HepG2 (cell line): Measurements from ENCODE around the gene SLC25A22. TPM values are rescaled to one million over a fixed set of nuclear protein-coding genes. Genes with fewer than 3 reads are reported as not detected.

Source experiments
- ATAC-seq: fragments of 200-7000 bp; cut with Tn5 transposase; 3 replicates; pipeline ENCODE4 v1.9.1; 2020; ENCODE audit warnings: mild to moderate bottlenecking, moderate library complexity
- BruUV-seq: library from RNA; stranded (reverse); fragments of 400-500 nt; replicated peaks from 2 replicates; lab custom pipeline; 2021; lab: Mats Ljungman, UMichigan
- CTCF ChIA-PET: fragments of 300-600 bp; formaldehyde crosslinking; extraction: SDS; loops from one replicate; lab custom pipeline; 2021; ENCODE audit warnings: low total read pairs, inconsistent platforms, low intra/inter-chr PET ratio; lab: Yijun Ruan, JAX
- POLR2A ChIA-PET: fragments of 350-600 bp; sonication (Branson Sonifier 250); formaldehyde crosslinking; loops from one replicate; lab custom pipeline; 2020; ENCODE audit warnings: antibody characterized with exemption, inconsistent platforms; lab: Yijun Ruan, JAX
- DNase-seq: peaks from one replicate; pipeline ENCODE4 v3.0.0-alpha.2; 2015; ENCODE audit warnings: low spot score
- FAIRE-seq: peaks from 3 replicates; lab custom pipeline; 2011; peaks lifted over from hg19 to GRCh38; lab: Jason Lieb, UNC
- H2AFZ ChIP-seq: one replicate; pipeline ENCODE4 v1.6.1; 2011; ENCODE audit warnings: low read length, inconsistent platforms
- H3K27ac ChIP-seq: fragments of 300-600 bp; 3 replicates; pipeline ENCODE4 v1.8.0; 2011; ENCODE audit warnings: mixed run types, mild to moderate bottlenecking, mixed read lengths, low read length, inconsistent platforms; ENCODE audit not compliant: insufficient read depth; ENCODE audit errors: extremely low read length
- H3K27me3 ChIP-seq, 2 experiments: fragments of 200-600 bp in 1 of 2; 2 replicates in 1 of 2; 3 replicates in 1 of 2; pipeline versions ENCODE4 v1.6.0 to v1.8.0; 2011; ENCODE audit warnings: low read length in 2 of 2, mild to moderate bottlenecking in 2 of 2, moderate library complexity in 2 of 2, inconsistent platforms in 1 of 2; ENCODE audit not compliant: insufficient read depth in 2 of 2, control insufficient read depth in 1 of 2
- H3K36me3 ChIP-seq, 2 experiments: fragments of 200-600 bp in 1 of 2; replicated peaks in 1 of 2; 2 replicates in 1 of 2; 3 replicates in 1 of 2; pipeline versions ENCODE4 v1.5.1 to v1.8.0; 2011; ENCODE audit warnings: low read length in 2 of 2, inconsistent platforms in 1 of 2; ENCODE audit not compliant: insufficient read depth in 2 of 2, control insufficient read depth in 1 of 2
- H3K4me1 ChIP-seq: 2 replicates; pipeline ENCODE4 v1.5.1; 2012; ENCODE audit warnings: low read length, inconsistent platforms; ENCODE audit not compliant: insufficient read depth
- H3K4me2 ChIP-seq: 2 replicates; pipeline ENCODE4 v1.6.0; 2011; ENCODE audit warnings: low read depth, low read length, inconsistent platforms
- H3K4me3 ChIP-seq, 3 experiments: fragments of 200-600 bp in 1 of 3; sonication (generic), shearing (Covaris generic) in 1 of 3; replicated peaks in 1 of 3; 2 replicates each; pipeline ENCODE4 v1.5.1; 2011 to 2016; ENCODE audit warnings: low read length in 3 of 3, inconsistent platforms in 2 of 3, low read depth in 2 of 3, mild to moderate bottlenecking in 2 of 3, control low read depth in 1 of 3, mixed read lengths in 1 of 3; ENCODE audit not compliant: insufficient read depth in 1 of 3
- H3K79me2 ChIP-seq: one replicate; pipeline ENCODE4 v1.6.1; 2011; ENCODE audit warnings: low read length, inconsistent platforms; ENCODE audit not compliant: insufficient read depth
- H3K9ac ChIP-seq: 2 replicates; pipeline ENCODE4 v1.6.0; 2011; ENCODE audit warnings: mild to moderate bottlenecking, low read depth, low read length, inconsistent platforms; ENCODE audit not compliant: insufficient read depth
- H3K9me3 ChIP-seq: 2 replicates; pipeline ENCODE4 v1.5.1; 2012; ENCODE audit warnings: mild to moderate bottlenecking, low read length
- H4K20me1 ChIP-seq: 2 replicates; pipeline ENCODE4 v1.6.0; 2011; ENCODE audit warnings: inconsistent platforms, mild to moderate bottlenecking, low read length, moderate library complexity; ENCODE audit not compliant: insufficient read depth
- CEBPB ChIP-seq: IDR thresholded peaks from 2 replicates; pipeline ENCODE4 v1.6.1; 2011; ENCODE audit warnings: low read depth, low read length, improper control_type of control experiment, borderline replicate concordance
- CEBPG ChIP-seq: IDR thresholded peaks from 2 replicates; pipeline ENCODE4 v1.6.1; 2016
- DPF2 ChIP-seq: sonication (generic); formaldehyde crosslinking; IDR thresholded peaks from 2 replicates; pipeline ENCODE4 v1.4.0; 2020; ENCODE audit warnings: mild to moderate bottlenecking, low read depth, missing genetic modification reagents, borderline replicate concordance
- IRF9 ChIP-seq: sonication (generic); formaldehyde crosslinking; IDR thresholded peaks from 2 replicates; pipeline ENCODE4 v1.8.0; 2022; ENCODE audit warnings: missing genetic modification reagents, mild to moderate bottlenecking, borderline replicate concordance
- POLR2G ChIP-seq: fragments of 200-400 bp; formaldehyde crosslinking; IDR thresholded peaks from 2 replicates; pipeline ENCODE4 v1.6.1; 2018; ENCODE audit warnings: mild to moderate bottlenecking, low read depth, low read length, moderate library complexity
- PPARG ChIP-seq: conservative IDR thresholded peaks from 2 replicates; pipeline ENCODE4 v1.6.1; 2016; ENCODE audit warnings: missing biosample characterization, missing genetic modification reagents
- THAP7 ChIP-seq: sonication (generic); formaldehyde crosslinking; IDR thresholded peaks from 2 replicates; pipeline ENCODE4 v1.8.1; 2023; ENCODE audit warnings: mild to moderate bottlenecking, missing genetic modification reagents
- ZFX ChIP-seq: sonication (generic); formaldehyde crosslinking; IDR thresholded peaks from 2 replicates; pipeline ENCODE4 v1.4.0; 2020; ENCODE audit warnings: mild to moderate bottlenecking, low read depth, missing genetic modification reagents, moderate library complexity
- ZNF563 ChIP-seq: sonication (generic); formaldehyde crosslinking; IDR thresholded peaks from 2 replicates; pipeline ENCODE4 v1.8.0; 2022; ENCODE audit warnings: mild to moderate bottlenecking, moderate library complexity, missing genetic modification reagents
- ZNF569 ChIP-seq: sonication (generic); formaldehyde crosslinking; IDR thresholded peaks from 2 replicates; pipeline ENCODE4 v1.5.0; 2020; ENCODE audit warnings: mild to moderate bottlenecking, missing genetic modification reagents, moderate library complexity, borderline replicate concordance
- WGBS: methylation state at CpG from one replicate; pipeline ENCODE4 v1.1.6; 2017; ENCODE audit warnings: low lambda C conversion rate; 5-methylcytosine and 5-hydroxymethylcytosine counted together
- in situ Hi-C: cut with HindIII; loops from 2 replicates; pipeline ENCODE4 v1.10.0; 2017; ENCODE audit warnings: low pct_unique_long_range_greater_than_20kb; ENCODE audit not compliant: extremely low pct_ligation_motif_present
- intact Hi-C: fragments of 100-400 bp; cut with micrococcal nuclease; formaldehyde crosslinking; loops from one replicate; pipeline ENCODE4 v1.10.0; 2022; ENCODE audit not compliant: unreplicated experiment
- polyA plus RNA-seq, 8 experiments: library from polyadenylated mRNA; depleted of rRNA in 3 of 8; stranded (reverse) in 7 of 8; unstranded in 1 of 8; fragments of >200 nt; fragmentation: Illumina TruSeq in 4 of 8; extraction: Trizol in 4 of 8; gene quantifications; 2 replicates each; pipeline versions ENCODE4 v1.2.1 to v1.2.3, GENCODE V29; 2011 to 2016; ENCODE audit warnings: low read depth in 4 of 8, missing spikeins in 1 of 8, mixed read lengths in 1 of 8; ENCODE audit not compliant: insufficient read depth in 1 of 8
- total RNA-seq, 5 experiments: library from RNA; depleted of rRNA; stranded (reverse); fragments of >200 nt; fragmentation: Illumina TruSeq; extraction: Trizol; gene quantifications; 2 replicates each; pipeline ENCODE4 v1.2.3, GENCODE V29; 2016; ENCODE audit warnings: low read depth in 1 of 5
- TF ChIP-seq, protein P1 (sequence below): IDR thresholded peaks from 2 replicates; pipeline ENCODE4 v1.6.1; 2016; ENCODE audit warnings: low read depth

The SLC25A22 gene
- total and polyA plus RNA-seq, 2 of the 13 experiments (the other 11 are each of a cell fraction or from before 2014, with no cell fraction given) = 12.4 to 19.2 TPM

GRCh38 chr11:765802-766091, 32.3 kb downstream of the SLC25A22 start:
- ChIA-PET POLR2A (interaction anchor here (0.7 kb wide), 1 partner anchor 9 kb away, joined by 3 read pairs; no protein-coding TSS in a partner anchor), CTCF (interaction anchor here (1.7 kb wide), 1 partner anchor 37 kb away, joined by 11 read pairs; no protein-coding TSS in a partner anchor)
- DNase-seq (no peak), FAIRE-seq (no peak), ATAC-seq (no peak)
- H3K9ac ChIP-seq = no peak overlapping the region
- H3K4me2 ChIP-seq = no peak overlapping the region
- H3K9me3 ChIP-seq = no peaks in the 10 kb centered on the region
- H2AFZ ChIP-seq = no peak overlapping the region
- no peaks in the 10 kb centered on the region for H3K27me3 ChIP-seq
- peaks cover 9% of the 10 kb centered on the region; the same call in 1 of the 2 replicates for H4K20me1 ChIP-seq
- no peak overlapping the region for H3K27ac ChIP-seq
- H3K36me3 ChIP-seq = peaks cover 20 to 58% of the 10 kb centered on the region in 2 experiments
- WGBS = 95% methylated on average over 8 of the region's 8 CpGs
- H3K4me1 ChIP-seq = peaks cover 12% of the 10 kb centered on the region
- TF ChIP-seq THAP7 = no peak
- TF ChIP-seq CEBPG = peak; percentile 28; the same call in 1 of the 2 replicates
- TF ChIP-seq POLR2G = peak; percentile 50; the same call in 1 of the 2 replicates
- peak; percentile 4; the same call in 1 of the 2 replicates for TF ChIP-seq CEBPB
- H3K4me3 ChIP-seq = no peak overlapping the region
- H3K79me2 ChIP-seq = no peaks in the 10 kb centered on the region
- no TSS peak for BruUV-seq
- intact Hi-C loops = loop anchor here (2.0 kb wide), 1 partner anchor 103 kb away; no protein-coding TSS in a partner anchor
- in situ Hi-C loops = loop anchor here (5.0 kb wide), 1 partner anchor 103 kb away; no protein-coding TSS in a partner anchor

- WGBS = 91% methylated on average over 17 of the region's 19 CpGs
- Histone ChIP-seq H3K4me3 (no peak overlapping the region), H3K27ac (no peak overlapping the region), H2AFZ (no peak overlapping the region), H3K9ac (no peak overlapping the region), H3K4me1 (peaks cover 7% of the 10 kb centered on the region), H3K27me3 (no peaks in the 10 kb centered on the region), H3K4me2 (no peak overlapping the region), H3K79me2 (no peaks in the 10 kb centered on the region), H3K36me3 (peaks cover 19 to 55% of the 10 kb centered on the region in 2 experiments), H3K9me3 (no peaks in the 10 kb centered on the region), H4K20me1 (peaks cover 9% of the 10 kb centered on the region; the same call in 1 of the 2 replicates)
- ATAC-seq (peak; percentile 51), FAIRE-seq (no peak), DNase-seq (peak; percentile 35)
- in situ Hi-C loops (loop anchor here (5.0 kb wide), 1 partner anchor 103 kb away; no protein-coding TSS in a partner anchor), intact Hi-C loops (loop anchor here (2.0 kb wide), 1 partner anchor 102 kb away; no protein-coding TSS in a partner anchor)
- ChIA-PET CTCF (interaction anchor here (1.7 kb wide), 1 partner anchor 37 kb away, joined by 11 read pairs; no protein-coding TSS in a partner anchor), POLR2A (interaction anchor here (0.7 kb wide), 1 partner anchor 10 kb away, joined by 3 read pairs; no protein-coding TSS in a partner anchor)
- BruUV-seq = no TSS peak
- TF ChIP-seq ZFX (CRISPR knock-in tag) (peak; percentile 27; the same call in 1 of the 2 replicates), DPF2 (no peak), ZNF563 (CRISPR knock-in tag) (no peak), PPARG (CRISPR knock-in tag) (no peak), ZNF569 (no peak), IRF9 (CRISPR knock-in tag) (no peak; the same call in 1 of the 2 replicates)
- TF ChIP-seq, protein P1, sequence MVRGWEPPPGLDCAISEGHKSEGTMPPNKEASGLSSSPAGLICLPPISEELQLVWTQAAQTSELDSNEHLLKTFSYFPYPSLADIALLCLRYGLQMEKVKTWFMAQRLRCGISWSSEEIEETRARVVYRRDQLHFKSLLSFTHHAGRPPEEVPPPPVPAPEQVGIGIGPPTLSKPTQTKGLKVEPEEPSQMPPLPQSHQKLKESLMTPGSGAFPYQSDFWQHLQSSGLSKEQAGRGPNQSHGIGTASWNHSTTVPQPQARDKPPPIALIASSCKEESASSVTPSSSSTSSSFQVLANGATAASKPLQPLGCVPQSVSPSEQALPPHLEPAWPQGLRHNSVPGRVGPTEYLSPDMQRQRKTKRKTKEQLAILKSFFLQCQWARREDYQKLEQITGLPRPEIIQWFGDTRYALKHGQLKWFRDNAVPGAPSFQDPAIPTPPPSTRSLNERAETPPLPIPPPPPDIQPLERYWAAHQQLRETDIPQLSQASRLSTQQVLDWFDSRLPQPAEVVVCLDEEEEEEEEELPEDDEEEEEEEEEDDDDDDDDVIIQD (CRISPR knock-in tag) = no peak
Observed at GRCh38 chr11:765025-765801, 32.9 kb downstream of the SLC25A22 start.
